GM12872 (cell line): ENCODE measurements around the gene MACROD1.

ENCODE experiments used
- TF ChIP-seq, protein P1 (sequence below): IDR thresholded peaks from 3 replicates; pipeline ENCODE4 v1.5.1; 2011; ENCODE audit warnings: low read depth, mild to moderate bottlenecking, low read length, moderate library complexity; ENCODE audit not compliant: insufficient read depth

The MACROD1 gene

DNA sequence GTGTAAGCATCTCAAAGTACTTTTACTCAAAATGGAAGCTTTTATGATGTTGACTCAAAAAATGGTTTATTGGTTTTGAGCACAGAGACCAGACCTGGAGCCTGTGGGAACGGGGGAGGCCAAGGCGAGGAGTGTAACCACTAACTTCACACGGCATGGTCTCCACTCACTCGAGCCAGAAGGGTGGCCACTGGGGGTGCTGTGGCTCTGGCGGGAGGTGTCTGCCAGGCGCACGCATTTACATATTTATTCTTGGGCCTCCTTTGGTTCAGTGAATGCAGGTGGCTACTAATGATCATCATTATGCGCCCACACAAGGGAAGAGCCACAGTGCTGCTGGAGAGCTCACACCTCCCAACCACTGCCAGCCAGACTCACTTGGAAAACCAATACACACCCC, 65.6 kb downstream of the MACROD1 start:
- TF ChIP-seq, protein P1, sequence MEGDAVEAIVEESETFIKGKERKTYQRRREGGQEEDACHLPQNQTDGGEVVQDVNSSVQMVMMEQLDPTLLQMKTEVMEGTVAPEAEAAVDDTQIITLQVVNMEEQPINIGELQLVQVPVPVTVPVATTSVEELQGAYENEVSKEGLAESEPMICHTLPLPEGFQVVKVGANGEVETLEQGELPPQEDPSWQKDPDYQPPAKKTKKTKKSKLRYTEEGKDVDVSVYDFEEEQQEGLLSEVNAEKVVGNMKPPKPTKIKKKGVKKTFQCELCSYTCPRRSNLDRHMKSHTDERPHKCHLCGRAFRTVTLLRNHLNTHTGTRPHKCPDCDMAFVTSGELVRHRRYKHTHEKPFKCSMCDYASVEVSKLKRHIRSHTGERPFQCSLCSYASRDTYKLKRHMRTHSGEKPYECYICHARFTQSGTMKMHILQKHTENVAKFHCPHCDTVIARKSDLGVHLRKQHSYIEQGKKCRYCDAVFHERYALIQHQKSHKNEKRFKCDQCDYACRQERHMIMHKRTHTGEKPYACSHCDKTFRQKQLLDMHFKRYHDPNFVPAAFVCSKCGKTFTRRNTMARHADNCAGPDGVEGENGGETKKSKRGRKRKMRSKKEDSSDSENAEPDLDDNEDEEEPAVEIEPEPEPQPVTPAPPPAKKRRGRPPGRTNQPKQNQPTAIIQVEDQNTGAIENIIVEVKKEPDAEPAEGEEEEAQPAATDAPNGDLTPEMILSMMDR = peak; percentile 67

DNA sequence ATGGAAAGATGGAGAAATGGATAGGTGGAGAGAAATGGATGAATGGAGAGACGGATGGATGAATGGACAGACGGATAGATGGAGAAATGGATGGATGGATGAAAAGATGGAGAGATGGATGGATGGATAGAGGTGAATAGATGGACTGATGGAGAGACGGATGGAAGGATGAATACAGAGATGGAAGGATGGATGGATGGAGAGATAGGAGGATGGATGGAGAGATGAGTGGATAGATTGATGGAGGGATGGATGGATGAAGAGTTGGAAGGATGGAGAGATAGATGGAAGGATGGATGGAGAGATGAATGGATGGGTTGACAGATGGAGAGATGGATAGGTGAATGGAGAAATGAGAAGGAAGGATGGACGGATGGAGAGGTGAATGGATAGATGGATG, 66.5 kb downstream of the MACROD1 start:
- TF ChIP-seq, protein P1 = no peak

DNA sequence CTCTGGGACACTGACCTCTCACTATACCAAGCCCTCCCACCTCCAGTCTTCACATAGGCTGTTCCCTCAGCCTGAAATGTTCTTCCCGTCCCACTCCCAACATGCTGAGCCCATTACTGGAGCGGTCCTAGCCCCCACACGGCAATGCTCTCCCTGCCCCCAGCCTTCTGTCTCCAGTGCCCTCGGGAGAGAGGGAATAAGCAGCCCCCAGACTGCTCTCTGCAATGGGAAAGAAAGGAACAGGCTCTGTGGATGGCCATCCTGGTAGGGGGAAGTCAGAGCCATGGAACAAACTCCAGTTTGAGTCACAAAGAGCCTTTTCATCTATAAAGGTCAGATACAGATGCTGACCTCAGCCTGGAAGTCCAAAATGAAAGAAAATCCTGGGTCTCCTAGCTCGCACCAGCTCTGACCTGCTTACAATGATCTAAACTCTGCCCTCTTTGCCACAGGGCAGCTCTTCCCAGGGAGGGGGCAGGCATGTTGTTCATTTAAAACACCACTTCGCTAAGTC, 67.5 kb downstream of the MACROD1 start:
- TF ChIP-seq, protein P1 = no peak

DNA sequence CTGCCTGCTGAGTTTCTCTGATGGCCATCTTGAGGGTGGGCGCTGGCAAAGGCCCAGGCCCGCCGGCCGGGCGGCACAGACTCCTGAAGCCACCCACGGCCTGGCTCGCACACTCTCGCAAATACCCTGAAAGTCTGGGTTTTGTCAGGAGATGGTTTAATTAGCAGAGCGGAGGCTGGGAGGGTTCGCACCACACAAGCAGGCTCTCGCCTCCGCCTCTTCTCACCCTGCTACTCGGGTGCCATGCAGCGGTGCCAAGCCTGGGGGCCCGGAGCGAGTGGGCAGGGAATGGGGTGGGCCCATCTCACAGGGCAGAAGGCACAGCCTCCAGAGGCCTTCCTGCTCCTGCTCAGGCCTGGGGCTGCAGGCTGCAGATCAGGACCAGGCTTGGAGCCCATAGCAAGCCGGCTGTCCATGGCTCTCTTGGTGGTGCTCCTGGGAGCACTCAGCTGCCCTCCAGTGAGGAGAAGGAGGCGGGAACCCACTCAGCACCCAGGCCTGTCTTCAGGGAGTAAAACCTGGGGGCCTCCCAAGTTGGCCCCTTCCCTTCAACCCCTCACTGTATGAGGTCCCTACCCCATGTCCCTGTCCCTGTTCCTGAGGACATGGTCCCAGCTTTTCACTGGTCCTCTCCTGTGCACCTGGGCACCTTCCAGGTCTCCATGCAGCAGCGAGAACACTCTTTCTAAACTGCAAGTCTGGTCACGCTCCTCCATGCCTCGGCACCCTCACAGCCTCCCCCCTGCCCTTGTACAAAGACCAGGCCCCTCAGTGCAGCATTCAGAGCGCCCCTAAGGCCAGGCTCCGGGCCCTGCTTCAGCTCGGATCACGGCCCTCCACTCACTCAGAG, 68.2 kb downstream of the MACROD1 start:
- TF ChIP-seq, protein P1 = no peak

DNA sequence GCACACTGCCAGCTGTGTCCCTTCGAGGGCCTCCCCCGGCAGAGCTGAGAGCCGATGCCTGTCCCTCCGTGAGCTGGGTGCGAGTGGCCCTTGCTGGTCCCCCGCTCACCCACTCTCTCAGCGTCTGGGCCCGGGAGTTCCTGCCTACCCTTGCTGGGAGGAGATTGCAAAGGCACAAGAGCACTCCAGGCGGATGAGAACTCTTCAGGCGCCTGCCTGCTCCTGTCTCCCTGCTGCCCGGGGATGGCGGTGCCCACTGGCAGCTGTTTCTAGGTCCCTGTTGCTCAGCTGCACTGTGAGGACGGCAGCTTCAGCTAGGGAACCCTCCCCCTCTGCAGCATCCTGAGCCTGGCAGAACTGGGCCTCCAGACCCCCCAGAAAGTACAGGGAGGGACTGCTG, 69.1 kb downstream of the MACROD1 start:
- TF ChIP-seq, protein P1 = no peak

DNA sequence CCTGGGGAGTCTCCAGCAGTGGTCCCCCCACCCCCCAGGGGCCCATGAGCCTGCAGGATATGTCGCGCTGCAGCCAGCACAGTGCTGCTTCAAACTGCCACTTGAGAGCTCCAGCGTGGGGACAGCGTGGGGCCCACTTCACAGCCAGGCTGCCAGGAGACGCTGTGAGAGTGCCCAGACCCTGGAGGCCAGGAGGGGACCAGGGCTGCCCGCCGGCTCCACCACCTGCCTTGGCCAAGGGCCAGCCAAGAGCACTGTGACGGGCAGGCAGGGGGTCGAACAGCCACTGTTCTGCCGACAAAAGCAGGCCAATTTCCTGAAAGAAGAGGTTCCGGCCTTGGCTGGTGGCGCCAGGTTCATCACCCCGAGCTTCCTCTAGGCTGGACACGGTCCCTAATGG, 70.0 kb downstream of the MACROD1 start:
- TF ChIP-seq, protein P1 = no peak

DNA sequence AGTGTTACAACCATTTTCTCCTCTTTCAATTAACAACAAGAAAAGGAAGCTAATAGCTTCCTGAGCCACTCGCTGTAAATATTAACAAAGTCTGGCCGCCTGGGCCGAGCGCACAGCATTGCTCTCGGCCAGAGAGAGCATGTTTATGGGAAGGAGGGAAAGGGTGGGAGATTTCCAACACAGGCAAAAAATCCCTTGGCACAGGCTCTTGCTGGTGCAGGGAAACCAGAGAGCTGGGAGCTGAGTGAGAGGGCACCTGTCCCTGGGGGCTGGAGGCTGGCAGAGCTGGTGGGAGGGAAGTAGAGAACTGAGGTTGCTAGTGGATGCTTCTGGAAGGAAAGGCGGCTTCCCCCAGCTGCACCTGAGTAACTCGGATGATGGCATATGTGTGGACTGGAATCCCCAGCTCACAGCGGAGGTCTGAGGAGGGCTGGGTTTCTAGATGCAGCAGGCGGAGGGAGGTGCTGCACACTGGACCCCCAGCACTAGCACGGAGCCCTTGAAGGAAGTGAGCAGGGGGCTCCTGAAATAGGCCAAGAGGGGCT, 70.6 kb downstream of the MACROD1 start:
- TF ChIP-seq, protein P1 = no peak
